Activated effector memory CD4-positive, alpha-beta T cell treated with anti-CD3 and anti-CD28 coated beads, Interleukin-2, amount 50 U/mL, for 16 hours (primary cell): Measurements from ENCODE around the gene FAM3A.
"Not testable (repeated sequence)": the region's sequence is repeated elsewhere in the genome, so short reads cannot be mapped to it uniquely, and the experiment has no call there.

Experiments used
- DNase-seq: peaks from one replicate; pipeline ENCODE4 v3.0.0-alpha.2; 2020

The FAM3A gene

GRCh38 chrX:154515966-154516655 is at the start of gene FAM3A:
Gene FAM3A, minus strand, starts transcription at chrX:154516232. Its CDS starts 460 bp downstream, at chrX:154515772.
- DNase-seq, result peak; percentile 96

GRCh38 chrX:154562295-154562694 is 46.3 kb upstream of the FAM3A start:
- DNase-seq, result not testable (repeated sequence)

GRCh38 chrX:154560326-154560725 is 44.3 kb upstream of the FAM3A start:
- DNase-seq, result not testable (repeated sequence)

DNA sequence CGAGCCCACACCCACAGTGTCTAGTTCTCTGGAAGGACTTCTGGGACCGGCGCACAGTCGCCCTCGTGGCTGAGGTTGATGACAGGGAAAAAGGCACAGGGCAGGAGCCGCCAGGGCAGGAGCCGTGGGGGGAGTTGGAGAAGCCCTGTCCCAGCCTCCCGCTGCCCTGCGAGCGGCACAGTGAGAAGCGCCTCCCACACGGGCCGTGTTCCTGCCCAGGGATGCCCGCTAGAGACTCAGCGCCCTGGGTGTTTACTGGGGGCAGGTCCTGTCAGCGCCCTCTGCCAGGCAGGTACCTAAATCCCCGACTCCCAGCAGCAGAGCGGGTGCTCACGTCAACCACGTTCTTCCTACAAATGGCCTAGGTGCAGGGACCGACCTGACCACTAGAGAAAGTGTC is 42.9 kb upstream of the FAM3A start:
- not testable (repeated sequence) for DNase-seq

- DNase-seq, result not testable (repeated sequence)
Measured at GRCh38 chrX:154558060-154558690, 42.1 kb upstream of the FAM3A start.

GRCh38 chrX:154552112-154552806 is 36.2 kb upstream of the FAM3A start:
- not testable (repeated sequence) for DNase-seq

- DNase-seq, result no peak
Measured at GRCh38 chrX:154549766-154550165, 33.7 kb upstream of the FAM3A start.

GRCh38 chrX:154548028-154548316 is 31.9 kb upstream of the FAM3A start:
- DNase-seq, result no peak

GRCh38 chrX:154547245-154548027 is 31.4 kb upstream of the FAM3A start, which contains the start of gene IKBKG:
Gene IKBKG, plus strand, starts transcription at chrX:154547620. Its CDS starts 4,383 bp downstream, at chrX:154552003.
- peak; percentile 95 for DNase-seq

DNA sequence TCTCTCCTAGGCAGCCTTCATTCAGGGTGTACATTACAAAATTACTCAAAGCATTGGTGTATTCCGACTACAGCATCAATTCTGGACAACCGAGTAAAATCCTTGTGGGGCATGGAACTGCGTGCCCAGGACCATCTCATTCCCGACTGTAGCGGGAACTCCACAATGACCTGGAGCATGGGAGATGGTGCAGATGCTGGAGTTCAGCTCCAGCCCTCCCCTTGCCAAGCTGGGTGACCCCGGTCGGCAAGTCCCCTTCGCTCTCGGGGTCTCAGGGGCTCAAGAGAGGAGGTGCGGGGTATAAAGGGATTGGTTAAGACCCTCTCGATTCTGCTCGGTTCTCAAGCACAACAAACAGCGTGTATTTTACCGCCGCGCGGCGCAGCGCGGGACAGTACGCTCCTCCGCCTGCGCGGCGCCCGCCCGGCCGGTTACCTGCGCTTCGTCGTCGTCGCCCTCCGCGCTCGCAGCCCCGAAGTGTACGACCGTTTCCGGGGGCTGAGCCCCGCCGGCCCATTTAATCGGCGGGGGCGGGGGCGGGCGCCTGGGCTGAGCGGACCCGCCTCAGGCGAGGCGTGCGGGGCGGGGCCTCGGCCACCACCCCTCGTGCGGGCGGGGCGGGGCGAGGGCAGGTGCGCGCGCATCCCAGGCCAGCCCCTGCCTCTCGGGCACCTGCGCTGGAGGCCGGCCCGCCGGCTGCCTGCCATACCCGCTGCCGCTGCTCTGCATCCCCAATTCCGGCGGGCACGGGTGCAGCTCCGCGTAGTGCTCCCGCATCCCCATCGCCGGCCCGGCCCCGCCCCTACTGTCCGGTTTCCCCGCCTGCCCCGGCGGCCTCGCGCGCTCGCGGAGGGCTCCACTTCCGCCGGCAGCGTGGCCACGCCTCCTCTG is 30.6 kb upstream of the FAM3A start, which contains the start of gene G6PD:
Gene G6PD, minus strand, starts transcription at position 493 of the 891 bp plus-strand sequence. CDS start 691 bp downstream, outside the sequence.
- DNase-seq, result peak; percentile 93

- DNase-seq, result no peak
Measured at GRCh38 chrX:154545673-154546274, 29.7 kb upstream of the FAM3A start.

DNA sequence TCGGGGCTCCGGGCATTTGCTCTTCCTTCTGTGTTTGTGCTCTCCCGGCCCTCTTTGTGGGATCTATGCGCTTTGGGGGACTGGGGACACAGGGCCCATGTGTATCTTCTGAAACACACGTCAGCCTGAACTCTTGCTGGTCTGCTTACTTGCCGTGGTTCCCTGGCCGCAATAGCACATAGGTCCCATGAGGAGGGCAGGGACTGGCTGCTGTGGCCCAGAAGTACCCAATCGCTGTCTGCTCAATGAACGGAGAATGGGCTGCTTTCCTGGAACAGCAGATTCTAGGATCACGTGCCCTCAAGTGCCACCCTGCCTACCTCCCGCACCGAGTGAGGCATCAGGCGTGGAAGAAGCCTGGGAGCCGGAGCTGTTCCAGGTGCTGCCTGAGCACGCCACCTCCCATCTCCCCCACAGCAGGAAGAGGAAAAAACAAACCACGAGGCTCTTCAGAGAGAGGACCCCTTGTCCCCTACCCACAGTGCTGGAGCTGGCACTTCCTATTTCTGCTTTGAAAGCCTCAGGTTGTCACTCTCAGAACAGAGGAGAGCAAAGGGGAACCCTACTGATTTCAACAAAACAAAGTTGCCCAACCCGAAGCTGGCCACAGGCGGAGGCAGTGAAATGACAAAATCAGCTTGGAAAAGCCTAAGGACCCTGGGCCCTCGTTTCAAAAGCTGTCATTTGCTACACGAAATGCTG is 26.8 kb upstream of the FAM3A start:
- DNase-seq, result peak; percentile 61

GRCh38 chrX:154541896-154542722 is 26.1 kb upstream of the FAM3A start:
- DNase-seq, result peak; percentile 83

DNA sequence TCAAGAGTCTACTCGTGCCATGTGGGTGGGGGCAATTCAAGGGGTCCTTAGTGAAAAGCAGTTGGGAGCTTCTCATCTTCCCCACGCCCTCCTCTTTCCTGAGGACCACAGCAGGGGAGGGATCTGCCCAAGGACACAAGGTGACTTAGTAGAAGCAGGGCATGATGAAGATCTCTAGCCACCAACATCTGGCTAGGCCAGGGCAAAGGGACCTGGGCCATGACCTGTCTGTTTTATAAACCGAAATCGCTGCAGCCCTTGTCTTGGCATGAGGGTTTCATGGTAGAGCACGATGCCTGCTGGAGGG is 25.5 kb upstream of the FAM3A start:
- DNase-seq, result no peak

GRCh38 chrX:154540897-154541535 is 25.0 kb upstream of the FAM3A start:
- DNase-seq, result peak; percentile 22

DNA sequence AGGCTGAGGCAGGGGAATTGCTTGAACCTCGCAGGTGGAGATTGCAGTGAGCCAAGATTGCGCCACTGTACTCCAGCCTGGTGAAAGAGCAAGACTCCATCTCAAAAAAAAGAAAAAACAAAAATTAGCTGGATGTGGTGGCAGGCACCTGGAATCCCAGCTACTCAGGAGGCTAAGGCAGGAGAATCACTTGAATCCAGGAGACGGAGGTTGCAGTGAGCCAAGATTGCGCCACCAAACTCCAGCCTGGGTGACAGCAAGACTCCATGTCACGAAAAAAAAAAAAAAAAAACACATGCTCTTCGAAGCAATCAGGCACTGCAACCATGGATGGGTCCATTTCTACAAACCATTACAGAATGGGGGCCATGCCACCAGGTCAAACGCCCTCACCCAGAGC is 24.3 kb upstream of the FAM3A start:
- DNase-seq, result peak; percentile 22

DNA sequence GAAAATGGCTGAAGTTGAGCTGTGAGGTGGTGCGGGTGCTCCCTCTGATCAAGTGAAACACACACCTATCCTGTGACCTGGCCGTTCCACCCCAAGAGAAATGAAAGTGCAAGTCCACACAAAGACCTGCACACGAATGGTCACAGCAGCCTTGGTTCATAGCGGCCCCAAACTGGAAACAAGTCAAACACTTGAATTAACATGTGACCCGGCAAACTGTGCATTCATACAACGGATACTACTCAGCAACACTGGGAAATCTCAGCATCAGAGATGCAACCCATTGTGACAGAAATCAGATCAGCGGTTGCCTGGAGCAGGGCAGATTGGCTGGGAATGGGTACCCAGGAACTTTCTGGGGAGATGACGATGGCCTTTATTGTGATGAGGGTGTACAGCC is 23.0 kb upstream of the FAM3A start:
- DNase-seq, result no peak

GRCh38 chrX:154535892-154536291 is 19.9 kb upstream of the FAM3A start:
- DNase-seq, result no peak

DNA sequence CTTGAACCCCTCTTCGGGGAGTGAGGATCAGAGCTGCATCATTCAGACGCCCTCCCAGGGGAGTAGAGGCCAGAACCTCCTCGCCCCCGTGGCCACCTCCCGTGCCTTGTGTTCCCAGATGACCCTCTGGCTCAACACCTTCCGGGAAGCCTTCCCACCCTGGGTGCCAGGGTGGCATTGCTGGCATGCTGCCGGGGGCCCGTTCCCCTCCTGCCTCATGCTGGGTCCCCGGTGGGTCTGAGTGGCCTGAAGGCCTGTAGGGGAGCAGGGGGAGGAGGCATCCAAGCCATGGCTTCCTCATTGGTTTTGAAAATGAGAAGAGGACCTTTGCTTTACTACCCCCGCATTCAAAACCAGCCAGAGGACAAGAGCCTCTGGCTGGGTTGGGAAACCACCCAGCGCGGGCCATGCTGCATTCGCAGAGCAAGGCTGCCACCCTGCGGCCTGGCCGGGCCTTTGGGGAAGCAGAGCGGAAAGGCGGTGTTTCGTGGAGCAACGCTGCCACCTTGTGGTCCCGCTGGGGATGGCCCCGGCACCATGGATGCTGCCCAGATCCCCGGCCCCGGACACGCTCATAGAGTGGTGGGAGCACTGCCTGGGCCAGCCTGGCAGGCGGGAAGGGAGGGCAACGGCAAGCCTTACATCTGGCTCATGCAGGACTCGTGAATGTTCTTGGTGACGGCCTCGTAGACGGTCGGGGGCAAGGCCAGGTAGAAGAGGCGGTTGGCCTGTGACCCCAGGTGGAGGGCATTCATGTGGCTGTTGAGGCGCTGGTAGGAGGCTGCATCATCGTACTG is 18.7 kb upstream of the FAM3A start:
- DNase-seq, result peak; percentile 95
